MM.1S (cell line): ENCODE results near the gene MMP19.

Experiments used
- DNase-seq: peaks from one replicate; pipeline ENCODE4 v3.0.0-alpha.2; 2015
- H2AFZ ChIP-seq: fragments of 300-600 bp; sonication (generic); 2 replicates; pipeline ENCODE4 v1.6.0; 2016; ENCODE audit warnings: antibody characterized with exemption, low read length
- H3F3A ChIP-seq: fragments of 300-600 bp; sonication (generic); 2 replicates; pipeline ENCODE4 v1.6.1; 2016; ENCODE audit warnings: mild to moderate bottlenecking, antibody characterized with exemption, low read length, moderate library complexity, mixed read lengths; ENCODE audit not compliant: insufficient read depth
- H3K27ac ChIP-seq: fragments of 300-600 bp; sonication (generic); 2 replicates; pipeline ENCODE4 v1.5.1; 2016; ENCODE audit warnings: mild to moderate bottlenecking, low read length
- H3K27me3 ChIP-seq: fragments of 300-600 bp; sonication (generic); replicated peaks from 2 replicates; pipeline ENCODE4 v1.6.0; 2016; ENCODE audit warnings: low read length; ENCODE audit not compliant: insufficient read depth
- H3K36me3 ChIP-seq: fragments of 300-600 bp; sonication (generic); replicated peaks from 2 replicates; pipeline ENCODE4 v1.6.1; 2016; ENCODE audit warnings: mild to moderate bottlenecking, low read length, mixed read lengths; ENCODE audit not compliant: insufficient read depth
- H3K4me1 ChIP-seq: fragments of 300-600 bp; sonication (generic); 2 replicates; pipeline ENCODE4 v1.6.1; 2016; ENCODE audit warnings: low read length, mixed read lengths
- H3K4me2 ChIP-seq: fragments of 300-600 bp; sonication (generic); 2 replicates; pipeline ENCODE4 v1.6.0; 2016; ENCODE audit warnings: low read depth, low read length
- H3K4me3 ChIP-seq: fragments of 300-600 bp; sonication (generic); 2 replicates; pipeline ENCODE4 v1.5.1; 2016; ENCODE audit warnings: low read length, mixed read lengths
- H3K79me2 ChIP-seq: fragments of 300-600 bp; sonication (generic); 2 replicates; pipeline ENCODE4 v1.6.1; 2016; ENCODE audit warnings: mixed run types, low read length, mixed read lengths
- H3K9ac ChIP-seq: fragments of 300-600 bp; sonication (generic); 2 replicates; pipeline ENCODE4 v1.6.1; 2016; ENCODE audit warnings: low read length, mixed read lengths
- H3K9me2 ChIP-seq: fragments of 300-600 bp; sonication (generic); replicated peaks from 2 replicates; pipeline ENCODE4 v1.6.1; 2016; ENCODE audit warnings: mild to moderate bottlenecking, low read length, mixed read lengths; ENCODE audit not compliant: insufficient read depth
- H3K9me3 ChIP-seq: fragments of 300-600 bp; sonication (generic); replicated peaks from 2 replicates; pipeline ENCODE4 v1.6.1; 2016; ENCODE audit warnings: mild to moderate bottlenecking, low read length, mixed read lengths; ENCODE audit not compliant: insufficient read depth
- H4K20me1 ChIP-seq: fragments of 300-600 bp; sonication (generic); 2 replicates; pipeline ENCODE4 v1.6.1; 2016; ENCODE audit warnings: mild to moderate bottlenecking, low read length, moderate library complexity, mixed read lengths; ENCODE audit not compliant: insufficient read depth
- EZH2 ChIP-seq: fragments of 300-600 bp; sonication (generic); optimal IDR thresholded peaks from 2 replicates; pipeline ENCODE3; 2017; ENCODE audit warnings: low read depth, mild to moderate bottlenecking, antibody characterized with exemption, low read length, mixed read lengths
- EZH2phosphoT487 ChIP-seq: fragments of 300-600 bp; sonication (generic); IDR thresholded peaks from 2 replicates; pipeline ENCODE4 v1.6.1; 2018; ENCODE audit warnings: antibody characterized with exemption, low read length
- TF ChIP-seq, protein P1 (sequence below): fragments of 300-600 bp; sonication (generic); IDR thresholded peaks from 2 replicates; pipeline ENCODE4 v1.5.1; 2016; ENCODE audit warnings: antibody characterized with exemption, low read length, mixed read lengths

The MMP19 gene

DNA sequence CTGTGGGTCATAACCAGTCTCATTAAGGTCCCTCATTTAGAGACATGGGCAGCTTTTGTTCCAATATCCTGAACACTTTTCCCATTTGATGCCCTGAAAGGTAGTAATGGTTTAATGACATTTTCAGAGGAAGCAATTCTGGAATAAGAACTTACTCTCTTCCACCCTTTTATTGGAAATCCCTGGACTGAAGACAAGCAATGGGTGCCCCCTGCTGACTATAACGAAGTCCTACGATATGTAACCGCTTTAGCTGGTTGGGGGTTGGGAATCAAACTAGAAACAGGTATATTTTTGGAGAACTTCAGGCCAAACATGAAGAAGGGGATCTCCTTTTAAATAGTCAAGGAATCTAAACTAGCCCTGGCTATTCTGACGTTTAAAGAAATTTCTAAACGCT lies 45.7 kb downstream of the MMP19 start:
- H3K4me3 ChIP-seq = no peak overlapping the region
- H3K36me3 ChIP-seq = peaks cover 9% of the 10 kb centered on the region; the same call in 1 of the 2 replicates
- no peak overlapping the region for H3K9ac ChIP-seq
- peaks cover 56% of the 10 kb centered on the region for H3K79me2 ChIP-seq
- no peaks in the 10 kb centered on the region for H3K27me3 ChIP-seq
- no peak overlapping the region for H3K4me2 ChIP-seq
- no peaks in the 10 kb centered on the region for H4K20me1 ChIP-seq
- no peaks in the 10 kb centered on the region for H3K9me3 ChIP-seq
- no peaks in the 10 kb centered on the region for H3K9me2 ChIP-seq
- no peaks in the 10 kb centered on the region for H3F3A ChIP-seq
- H2AFZ ChIP-seq = no peak overlapping the region
- H3K4me1 ChIP-seq = no peaks in the 10 kb centered on the region
- TF ChIP-seq EZH2phosphoT487 (no peak), EZH2 (no peak)
- TF ChIP-seq, protein P1, sequence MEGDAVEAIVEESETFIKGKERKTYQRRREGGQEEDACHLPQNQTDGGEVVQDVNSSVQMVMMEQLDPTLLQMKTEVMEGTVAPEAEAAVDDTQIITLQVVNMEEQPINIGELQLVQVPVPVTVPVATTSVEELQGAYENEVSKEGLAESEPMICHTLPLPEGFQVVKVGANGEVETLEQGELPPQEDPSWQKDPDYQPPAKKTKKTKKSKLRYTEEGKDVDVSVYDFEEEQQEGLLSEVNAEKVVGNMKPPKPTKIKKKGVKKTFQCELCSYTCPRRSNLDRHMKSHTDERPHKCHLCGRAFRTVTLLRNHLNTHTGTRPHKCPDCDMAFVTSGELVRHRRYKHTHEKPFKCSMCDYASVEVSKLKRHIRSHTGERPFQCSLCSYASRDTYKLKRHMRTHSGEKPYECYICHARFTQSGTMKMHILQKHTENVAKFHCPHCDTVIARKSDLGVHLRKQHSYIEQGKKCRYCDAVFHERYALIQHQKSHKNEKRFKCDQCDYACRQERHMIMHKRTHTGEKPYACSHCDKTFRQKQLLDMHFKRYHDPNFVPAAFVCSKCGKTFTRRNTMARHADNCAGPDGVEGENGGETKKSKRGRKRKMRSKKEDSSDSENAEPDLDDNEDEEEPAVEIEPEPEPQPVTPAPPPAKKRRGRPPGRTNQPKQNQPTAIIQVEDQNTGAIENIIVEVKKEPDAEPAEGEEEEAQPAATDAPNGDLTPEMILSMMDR = no peak
- H3K27ac ChIP-seq = no peak overlapping the region
- no peak for DNase-seq

DNA sequence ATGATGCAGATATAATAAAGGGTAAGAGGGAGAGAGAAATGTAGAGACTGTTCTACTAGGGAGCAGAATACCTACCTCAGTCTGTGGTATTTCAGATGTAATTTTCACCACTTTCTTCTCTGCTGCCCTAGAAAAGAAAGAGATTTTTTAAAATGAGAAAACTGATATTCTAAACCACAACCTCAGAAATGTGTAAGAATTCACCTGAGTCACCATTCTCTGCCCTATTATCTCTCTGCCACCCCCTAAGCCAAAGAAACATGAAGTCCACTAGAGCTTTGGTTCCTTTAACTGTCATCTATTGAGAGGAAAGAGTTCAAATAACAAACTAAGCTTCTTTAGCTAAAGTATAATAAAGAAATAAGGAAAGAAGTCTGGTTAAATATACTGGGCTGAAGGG lies 46.8 kb downstream of the MMP19 start:
- Histone ChIP-seq H3K36me3 (peaks cover 11% of the 10 kb centered on the region; the same call in 1 of the 2 replicates), H3K9ac (no peak overlapping the region)

DNA sequence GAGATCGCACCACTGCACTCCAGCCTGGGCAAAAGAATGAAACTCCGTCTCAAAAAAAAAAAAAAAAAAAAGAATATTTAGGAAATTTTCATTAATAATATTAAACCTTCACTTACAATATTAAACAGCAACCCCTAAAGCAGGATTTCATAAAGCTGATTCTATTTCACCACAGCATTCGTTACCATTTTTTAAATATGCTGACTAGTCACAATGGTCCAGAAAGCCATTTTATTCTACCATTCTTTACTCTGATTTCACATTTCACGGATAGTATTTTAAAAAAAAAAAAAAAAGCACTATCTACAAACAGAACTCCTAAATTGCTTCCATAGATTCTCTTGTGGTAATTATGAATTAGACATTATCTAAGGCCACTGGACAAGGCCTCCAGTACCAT lies 52.8 kb downstream of the MMP19 start:
- peaks cover 6% of the 10 kb centered on the region; the same call in 1 of the 2 replicates for H3K36me3 ChIP-seq
- H3K9me2 ChIP-seq = no peaks in the 10 kb centered on the region
- H3K9ac ChIP-seq = no peak overlapping the region
- H3K27ac ChIP-seq = no peak overlapping the region
- H3K79me2 ChIP-seq = peaks cover 18% of the 10 kb centered on the region
- H3K9me3 ChIP-seq = no peaks in the 10 kb centered on the region
- no peak for DNase-seq
- TF ChIP-seq EZH2 = no peak
- TF ChIP-seq, protein P1 = no peak
- TF ChIP-seq EZH2phosphoT487 = no peak
- no peaks in the 10 kb centered on the region for H4K20me1 ChIP-seq
- H3K4me1 ChIP-seq = no peaks in the 10 kb centered on the region
- H2AFZ ChIP-seq = no peak overlapping the region
- no peaks in the 10 kb centered on the region for H3F3A ChIP-seq
- H3K4me2 ChIP-seq = no peak overlapping the region
- H3K4me3 ChIP-seq = no peak overlapping the region
- no peaks in the 10 kb centered on the region for H3K27me3 ChIP-seq

More for the DNA sequence above, 46.8 kb downstream of the MMP19 start:
- peaks cover 44% of the 10 kb centered on the region for H3K79me2 ChIP-seq
- no peak overlapping the region for H3K4me2 ChIP-seq
- no peaks in the 10 kb centered on the region for H4K20me1 ChIP-seq
- no peaks in the 10 kb centered on the region for H3K9me2 ChIP-seq
- H2AFZ ChIP-seq = no peak overlapping the region
- no peak overlapping the region for H3K4me3 ChIP-seq
- no peaks in the 10 kb centered on the region for H3K9me3 ChIP-seq
- H3K27ac ChIP-seq = no peak overlapping the region
- no peaks in the 10 kb centered on the region for H3K27me3 ChIP-seq
- no peaks in the 10 kb centered on the region for H3K4me1 ChIP-seq
- TF ChIP-seq EZH2 (no peak), EZH2phosphoT487 (no peak)
- TF ChIP-seq, protein P1 = no peak
- DNase-seq = no peak
- H3F3A ChIP-seq = no peaks in the 10 kb centered on the region
